ENCODE measurements around the gene BCAS3. TPM values are rescaled to one million over a fixed set of nuclear protein-coding genes. Genes with fewer than 3 reads are reported as not detected.
"Not testable (repeated sequence)": the region's sequence is repeated elsewhere in the genome, so short reads cannot be mapped to it uniquely, and the experiment has no call there.

The BCAS3 gene
- total RNA-seq, 4 donors from 2014 or later = 20.7 to 76.3 (median 39.8) TPM

GRCh38 chr17:60968266-60968665, 290.6 kb downstream of the BCAS3 start:
- Histone ChIP-seq H3K9me3 (peaks cover 10 to 13% of the 10 kb centered on the region in 2 donors), H3K4me3 (no peak overlapping the region), H3K27me3 (no peaks in the 10 kb centered on the region), H3K27ac (no peak overlapping the region), H3K4me1 (no peaks in the 10 kb centered on the region), H3K36me3 (no peaks in the 10 kb centered on the region)
- in situ Hi-C loops (cut with MboI; ENCODE audit: low pct_ligation_motif_present in 1 of 4, low pct_unique_long_range_greater_than_20kb in 1 of 4, low sequenced_read_pairs in 3 of 4) (loop anchor here in 1 of 4 donors (25.0 kb wide), 1 partner anchor 256 kb away; no protein-coding TSS in a partner anchor), intact Hi-C loops (cut with DNase I; ENCODE audit: low total_unique reads) (no loop called here)
- DNase-seq = no peak
- TF ChIP-seq POLR2A (IDR thresholded peaks at IDR 0.05) = no peak
- no peak for TF ChIP-seq POLR2AphosphoS5 (IDR thresholded peaks at IDR 0.05)
- 88 to 100% methylated on average over 2 of the region's 2 CpGs for WGBS, 2 donors (ENCODE audit: low coverage in 1 of 2)

- no peak for DNase-seq
- TF ChIP-seq EP300 (IDR thresholded peaks at IDR 0.05; ENCODE audit: low read depth) = no peak
- TF ChIP-seq POLR2A (IDR thresholded peaks at IDR 0.05) = no peak
- TF ChIP-seq POLR2AphosphoS5 (IDR thresholded peaks at IDR 0.05) = no peak
- TF ChIP-seq CTCF (IDR thresholded peaks at IDR 0.05) = no peak
- WGBS, 2 donors (ENCODE audit: low coverage in 1 of 2) = 97 to 100% methylated on average over 1 of the region's 1 CpG
- Histone ChIP-seq H3K4me1 (no peaks in the 10 kb centered on the region), H3K4me3 (no peak overlapping the region), H3K36me3 (no peaks in the 10 kb centered on the region), H3K27me3 (no peaks in the 10 kb centered on the region), H3K27ac (no peak overlapping the region), H3K9me3 (peaks cover 8 to 9% of the 10 kb centered on the region in 2 donors)
- in situ Hi-C loops (cut with MboI; ENCODE audit: low pct_ligation_motif_present in 1 of 4, low pct_unique_long_range_greater_than_20kb in 1 of 4, low sequenced_read_pairs in 3 of 4) = loop anchor here in 1 of 4 donors (25.0 kb wide), 1 partner anchor 257 kb away; no protein-coding TSS in a partner anchor
- intact Hi-C loops (cut with DNase I; ENCODE audit: low total_unique reads) = no loop called here
These were observed 291.9 kb downstream of the BCAS3 start for GRCh38 chr17:60969500-60970037.

- Histone ChIP-seq H3K27me3 (no peaks in the 10 kb centered on the region), H3K27ac (no peak overlapping the region), H3K36me3 (no peaks in the 10 kb centered on the region), H3K9me3 (peaks cover 5 to 9% of the 10 kb centered on the region in 2 donors), H3K4me1 (no peaks in the 10 kb centered on the region), H3K4me3 (no peak overlapping the region)
- intact Hi-C loops (cut with DNase I; ENCODE audit: low total_unique reads) = no loop called here
- TF ChIP-seq POLR2AphosphoS5 (IDR thresholded peaks at IDR 0.05) (no peak), EP300 (IDR thresholded peaks at IDR 0.05; ENCODE audit: low read depth) (no peak), POLR2A (IDR thresholded peaks at IDR 0.05) (no peak), CTCF (IDR thresholded peaks at IDR 0.05) (no peak)
- in situ Hi-C loops (cut with MboI; ENCODE audit: low pct_ligation_motif_present in 1 of 4, low pct_unique_long_range_greater_than_20kb in 1 of 4, low sequenced_read_pairs in 3 of 4) = loop anchor here in 1 of 4 donors (25.0 kb wide), 1 partner anchor 258 kb away; no protein-coding TSS in a partner anchor
- DNase-seq = no peak
These were observed 293.1 kb downstream of the BCAS3 start for GRCh38 chr17:60970741-60971140.

GRCh38 chr17:60971515-60972369, 294.1 kb downstream of the BCAS3 start:
- no peaks in the 10 kb centered on the region for H3K27me3 ChIP-seq
- in situ Hi-C loops (cut with MboI; ENCODE audit: low pct_ligation_motif_present in 1 of 4, low pct_unique_long_range_greater_than_20kb in 1 of 4, low sequenced_read_pairs in 3 of 4) (loop anchor here in 1 of 4 donors (25.0 kb wide), 1 partner anchor 259 kb away; no protein-coding TSS in a partner anchor), intact Hi-C loops (cut with DNase I; ENCODE audit: low total_unique reads) (no loop called here)
- no peak for TF ChIP-seq POLR2A (IDR thresholded peaks at IDR 0.05)
- peak; percentile 36 to 55 (median 46) for TF ChIP-seq CTCF (IDR thresholded peaks at IDR 0.05)
- TF ChIP-seq POLR2AphosphoS5 (IDR thresholded peaks at IDR 0.05) = no peak
- TF ChIP-seq EP300 (IDR thresholded peaks at IDR 0.05; ENCODE audit: low read depth) = no peak
- WGBS, 2 donors (ENCODE audit: low coverage in 1 of 2) = 51 to 69% methylated on average over 3 to 6 of the region's 6 CpGs
- no peak overlapping the region for H3K27ac ChIP-seq
- H3K4me1 ChIP-seq = no peaks in the 10 kb centered on the region
- no peak overlapping the region for H3K4me3 ChIP-seq
- H3K9me3 ChIP-seq = peaks cover 5 to 9% of the 10 kb centered on the region in 2 donors
- peak; percentile 28 for DNase-seq
- H3K36me3 ChIP-seq = no peaks in the 10 kb centered on the region

- WGBS, 2 donors (ENCODE audit: low coverage in 1 of 2) = 95 to 100% methylated on average over 1 to 10 of the region's 23 CpGs
- intact Hi-C loops (cut with DNase I; ENCODE audit: low total_unique reads) = not testable (repeated sequence)
These were observed 299.2 kb downstream of the BCAS3 start for GRCh38 chr17:60976861-60977260.

More at GRCh38 chr17:60976861-60977260, 299.2 kb downstream of the BCAS3 start:
- in situ Hi-C loops (cut with MboI; ENCODE audit: low pct_ligation_motif_present in 1 of 4, low pct_unique_long_range_greater_than_20kb in 1 of 4, low sequenced_read_pairs in 3 of 4) = loop anchor here in 1 of 4 donors (25.0 kb wide), 1 partner anchor 410 kb away; the partner anchor contains the start of gene TBX2
- H3K4me1 ChIP-seq, DNase-seq, H3K27ac ChIP-seq, H3K4me3 ChIP-seq, H3K36me3 ChIP-seq, H3K27me3 ChIP-seq, H3K9me3 ChIP-seq: not testable (repeated sequence)

Data from transverse colon (tissue), 4 donors.